ENCODE results near the gene TMEM95. TPM values are rescaled to one million over a fixed set of nuclear protein-coding genes. Genes with fewer than 3 reads are reported as not detected.

Gene TMEM95
- total RNA-seq, 1 experiment from 2014 or later = 0.50 TPM

DNA sequence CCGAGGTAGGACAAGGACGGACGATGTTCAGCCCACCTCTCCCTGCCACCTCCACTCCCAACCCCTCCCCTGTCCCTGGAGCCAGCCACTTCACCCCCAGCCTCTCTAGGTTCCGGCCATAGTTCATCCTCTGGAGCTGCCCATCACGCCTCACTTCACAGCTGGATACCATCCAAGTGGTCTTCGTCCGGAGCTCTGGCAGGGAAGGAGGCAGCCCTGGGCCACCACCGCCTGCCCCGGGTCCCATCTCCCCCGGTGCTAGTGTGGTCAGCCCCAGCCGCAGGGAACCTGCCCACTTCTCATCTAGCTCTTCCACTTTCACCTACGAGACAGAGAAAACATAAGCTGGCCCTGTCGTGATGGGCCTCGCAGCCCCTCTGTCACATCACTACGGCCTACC is 33.5 kb upstream of the TMEM95 start:
- Histone ChIP-seq H3K4me1 (replicated peaks; ENCODE audit: insufficient read depth) (peaks cover under 1% of the 10 kb centered on the region; the same call in 1 of the 2 replicates), H3K36me3 (ENCODE audit: low read depth) (peaks cover 4% of the 10 kb centered on the region; the same call in 1 of the 2 replicates), H3K27me3 (ENCODE audit: insufficient read depth, low read depth) (no peaks in the 10 kb centered on the region), H3K4me2 (no peak overlapping the region), H3K79me2 (ENCODE audit: low read depth) (peaks cover under 1% of the 10 kb centered on the region; the same call in 1 of the 2 replicates), H3K9me2 (ENCODE audit: insufficient read depth) (no peaks in the 10 kb centered on the region), H3K9me3 (ENCODE audit: insufficient read depth, low read depth) (no peaks in the 10 kb centered on the region), H3K4me3 (no peak overlapping the region), H3F3A (ENCODE audit: insufficient read depth, low read depth) (peaks cover 14% of the 10 kb centered on the region), H3K27ac (no peak overlapping the region), H2AFZ (no peak overlapping the region), H4K20me1 (ENCODE audit: insufficient read depth) (no peaks in the 10 kb centered on the region; the same call in 1 of the 2 replicates)
- CTCF ChIA-PET = no interaction called here
- DNase-seq = no peak
- TF ChIP-seq EZH2 (IDR thresholded peaks at IDR 0.05; ENCODE audit: low read depth) = no peak
- TF ChIP-seq, protein P1, sequence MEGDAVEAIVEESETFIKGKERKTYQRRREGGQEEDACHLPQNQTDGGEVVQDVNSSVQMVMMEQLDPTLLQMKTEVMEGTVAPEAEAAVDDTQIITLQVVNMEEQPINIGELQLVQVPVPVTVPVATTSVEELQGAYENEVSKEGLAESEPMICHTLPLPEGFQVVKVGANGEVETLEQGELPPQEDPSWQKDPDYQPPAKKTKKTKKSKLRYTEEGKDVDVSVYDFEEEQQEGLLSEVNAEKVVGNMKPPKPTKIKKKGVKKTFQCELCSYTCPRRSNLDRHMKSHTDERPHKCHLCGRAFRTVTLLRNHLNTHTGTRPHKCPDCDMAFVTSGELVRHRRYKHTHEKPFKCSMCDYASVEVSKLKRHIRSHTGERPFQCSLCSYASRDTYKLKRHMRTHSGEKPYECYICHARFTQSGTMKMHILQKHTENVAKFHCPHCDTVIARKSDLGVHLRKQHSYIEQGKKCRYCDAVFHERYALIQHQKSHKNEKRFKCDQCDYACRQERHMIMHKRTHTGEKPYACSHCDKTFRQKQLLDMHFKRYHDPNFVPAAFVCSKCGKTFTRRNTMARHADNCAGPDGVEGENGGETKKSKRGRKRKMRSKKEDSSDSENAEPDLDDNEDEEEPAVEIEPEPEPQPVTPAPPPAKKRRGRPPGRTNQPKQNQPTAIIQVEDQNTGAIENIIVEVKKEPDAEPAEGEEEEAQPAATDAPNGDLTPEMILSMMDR (conservative IDR thresholded peaks at IDR 0.05) = no peak
- POLR2A ChIA-PET (ENCODE audit: unreplicated experiment) = no interaction called here
- intact Hi-C loops (cut with micrococcal nuclease; ENCODE audit: unreplicated experiment) = no loop called here
- no TSS peak for BruUV-seq (replicated peaks)

DNA sequence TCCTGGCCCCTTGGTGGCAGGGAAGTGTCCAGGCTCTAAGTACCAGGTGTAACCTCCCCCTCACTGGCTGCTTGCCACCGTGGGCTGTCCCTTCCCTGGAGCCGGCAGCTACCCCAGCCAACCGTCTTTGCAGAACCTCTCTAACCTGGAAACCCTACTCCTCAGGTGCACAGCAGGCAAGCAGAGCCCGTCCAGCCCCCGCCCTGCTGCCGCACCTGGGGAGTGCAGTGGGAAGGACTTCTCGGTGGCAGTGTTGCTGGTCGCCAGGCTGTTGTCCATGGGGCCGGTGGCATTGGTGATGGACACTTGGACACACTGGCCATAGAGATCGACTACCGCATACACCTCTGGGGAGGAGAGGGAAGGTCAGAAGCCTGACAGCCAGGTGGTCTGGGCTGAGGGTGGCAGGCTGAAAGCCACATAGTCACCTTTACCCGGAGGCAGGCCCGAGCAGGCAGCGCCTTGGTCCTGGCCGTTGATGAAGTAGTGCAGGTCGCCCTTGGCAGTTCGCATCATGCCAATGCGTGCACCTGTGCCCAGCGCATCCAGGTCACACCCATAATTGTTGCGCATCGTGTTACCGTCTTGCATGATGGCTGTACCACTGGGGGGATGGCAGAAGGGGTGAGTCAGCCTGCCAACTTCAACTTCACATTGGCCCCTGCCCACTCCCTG is 32.3 kb upstream of the TMEM95 start:
- no peaks in the 10 kb centered on the region; the same call in 1 of the 2 replicates for H4K20me1 ChIP-seq (ENCODE audit: insufficient read depth)
- no peak overlapping the region for H2AFZ ChIP-seq
- no peak overlapping the region for H3K4me3 ChIP-seq
- no peaks in the 10 kb centered on the region for H3K9me3 ChIP-seq (ENCODE audit: insufficient read depth, low read depth)
- ChIA-PET POLR2A (ENCODE audit: unreplicated experiment) (interaction anchor here (0.6 kb wide), 1 partner anchor 112 kb away, joined by 4 read pairs; the partner anchor contains the start of gene TMEM102), CTCF (no interaction called here)
- H3K36me3 ChIP-seq (ENCODE audit: low read depth) = peaks cover 4% of the 10 kb centered on the region; the same call in 1 of the 2 replicates
- BruUV-seq (replicated peaks) = no TSS peak
- no peak overlapping the region for H3K4me2 ChIP-seq
- DNase-seq = no peak
- H3K9me2 ChIP-seq (ENCODE audit: insufficient read depth) = no peaks in the 10 kb centered on the region
- no peak overlapping the region for H3K27ac ChIP-seq
- TF ChIP-seq, protein P1 (conservative IDR thresholded peaks at IDR 0.05) = no peak
- TF ChIP-seq EZH2 (IDR thresholded peaks at IDR 0.05; ENCODE audit: low read depth) = no peak
- peaks cover 1% of the 10 kb centered on the region for H3K4me1 ChIP-seq (replicated peaks; ENCODE audit: insufficient read depth)
- H3K79me2 ChIP-seq (ENCODE audit: low read depth) = peaks cover 12% of the 10 kb centered on the region
- no peaks in the 10 kb centered on the region for H3K27me3 ChIP-seq (ENCODE audit: insufficient read depth, low read depth)
- intact Hi-C loops (cut with micrococcal nuclease; ENCODE audit: unreplicated experiment) = no loop called here
- 0 out of 2 replicates have a peak, but pooled peaks cover 7% of the 10 kb centered on the region for H3F3A ChIP-seq (ENCODE audit: insufficient read depth, low read depth)

DNA sequence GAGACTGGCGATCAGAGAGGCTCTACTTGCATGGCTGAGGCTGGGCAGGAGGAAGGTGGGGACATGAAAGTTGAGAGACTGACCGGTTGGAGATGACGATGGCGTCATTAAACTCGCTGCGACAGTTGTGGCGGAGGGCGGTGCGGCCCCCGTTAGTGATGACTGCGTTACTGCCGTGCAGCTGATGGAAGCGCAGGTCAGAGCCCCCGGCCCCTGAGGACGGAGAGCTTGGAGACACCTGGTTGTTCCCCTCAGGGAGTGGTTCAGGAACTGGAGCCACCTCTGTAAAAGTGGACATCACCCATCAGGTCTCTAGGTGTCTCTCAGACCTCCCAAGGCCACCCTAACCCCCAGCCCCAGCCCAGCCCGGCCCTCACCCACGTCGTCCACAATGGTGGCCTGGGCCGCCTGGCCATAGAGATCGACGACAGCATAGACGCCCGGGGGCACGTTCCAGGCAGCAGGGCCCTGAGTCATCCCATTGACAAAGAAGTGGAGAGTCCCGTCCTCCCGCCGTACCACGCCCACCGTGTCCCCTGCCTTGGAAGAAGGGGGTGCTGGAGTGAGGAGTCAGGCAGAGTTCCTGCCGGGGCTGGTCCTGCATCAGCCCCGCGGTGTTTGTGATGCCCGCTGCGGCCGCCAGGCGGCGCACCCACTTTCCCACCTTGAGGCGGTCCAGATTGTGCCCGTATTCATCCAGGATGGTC is 31.1 kb upstream of the TMEM95 start:
- H3K27me3 ChIP-seq (ENCODE audit: insufficient read depth, low read depth) = no peaks in the 10 kb centered on the region
- H3K9me2 ChIP-seq (ENCODE audit: insufficient read depth) = no peaks in the 10 kb centered on the region
- no peak overlapping the region for H3K4me2 ChIP-seq
- H3K4me1 ChIP-seq (replicated peaks; ENCODE audit: insufficient read depth) = peaks cover 8% of the 10 kb centered on the region
- peaks cover 4% of the 10 kb centered on the region; the same call in 1 of the 2 replicates for H3K36me3 ChIP-seq (ENCODE audit: low read depth)
- BruUV-seq (replicated peaks) = no TSS peak
- ChIA-PET CTCF (no interaction called here), POLR2A (ENCODE audit: unreplicated experiment) (no interaction called here)
- H3K9me3 ChIP-seq (ENCODE audit: insufficient read depth, low read depth) = no peaks in the 10 kb centered on the region
- TF ChIP-seq EZH2 (IDR thresholded peaks at IDR 0.05; ENCODE audit: low read depth) = no peak
- TF ChIP-seq, protein P1 (conservative IDR thresholded peaks at IDR 0.05) = peak; percentile 73
- 0 out of 2 replicates have a peak, but pooled peaks cover 10% of the 10 kb centered on the region for H3F3A ChIP-seq (ENCODE audit: insufficient read depth, low read depth)
- H3K79me2 ChIP-seq (ENCODE audit: low read depth) = peaks cover 24% of the 10 kb centered on the region
- H3K27ac ChIP-seq = no peak overlapping the region
- no peak overlapping the region for H2AFZ ChIP-seq
- H4K20me1 ChIP-seq (ENCODE audit: insufficient read depth) = no peaks in the 10 kb centered on the region; the same call in 1 of the 2 replicates
- peak in 1 of 2 experiments; percentile 53 for DNase-seq
- intact Hi-C loops (cut with micrococcal nuclease; ENCODE audit: unreplicated experiment) = no loop called here
- H3K4me3 ChIP-seq = no peak overlapping the region
